HepG2 (cell line): ENCODE results near the gene SMTNL1. TPM values are rescaled to one million over a fixed set of nuclear protein-coding genes. Genes with fewer than 3 reads are reported as not detected.

Experiments
- BRCA1 ChIP-seq: sonication (generic); formaldehyde crosslinking; IDR thresholded peaks from 2 replicates; pipeline ENCODE4 v1.4.0; 2020; ENCODE audit warnings: missing genetic modification reagents
- HNRNPK ChIP-seq: fragments of 200-400 bp; formaldehyde crosslinking; IDR thresholded peaks from 2 replicates; pipeline ENCODE4 v1.6.1; 2018; ENCODE audit warnings: low read length, low read depth, moderate library complexity, mild to moderate bottlenecking; ENCODE audit not compliant: poor library complexity, severe bottlenecking
- SAFB2 ChIP-seq: sonication (generic); formaldehyde crosslinking; IDR thresholded peaks from 2 replicates; pipeline ENCODE4 v1.5.1; 2020; ENCODE audit warnings: missing genetic modification reagents, low read depth, mild to moderate bottlenecking, borderline replicate concordance
- ZNF335 ChIP-seq: sonication (generic); formaldehyde crosslinking; IDR thresholded peaks from 2 replicates; pipeline ENCODE4 v1.4.0; 2020; ENCODE audit warnings: missing genetic modification reagents
- ZNF720 ChIP-seq: sonication (generic); formaldehyde crosslinking; IDR thresholded peaks from 2 replicates; pipeline ENCODE4 v1.4.0; 2020; ENCODE audit warnings: missing genetic modification reagents
- ZNF766 ChIP-seq: sonication (generic); formaldehyde crosslinking; IDR thresholded peaks from 2 replicates; pipeline ENCODE4 v1.5.0; 2020; ENCODE audit warnings: missing genetic modification reagents, borderline replicate concordance
- polyA plus RNA-seq, 8 experiments: library from polyadenylated mRNA; depleted of rRNA in 3 of 8; stranded (reverse) in 7 of 8; unstranded in 1 of 8; fragments of >200 nt; fragmentation: Illumina TruSeq in 4 of 8; extraction: Trizol in 4 of 8; gene quantifications; 2 replicates each; pipeline versions ENCODE4 v1.2.1 to v1.2.3, GENCODE V29; 2011 to 2016; ENCODE audit warnings: low read depth in 4 of 8, missing spikeins in 1 of 8, mixed read lengths in 1 of 8; ENCODE audit not compliant: insufficient read depth in 1 of 8
- total RNA-seq, 5 experiments: library from RNA; depleted of rRNA; stranded (reverse); fragments of >200 nt; fragmentation: Illumina TruSeq; extraction: Trizol; gene quantifications; 2 replicates each; pipeline ENCODE4 v1.2.3, GENCODE V29; 2016; ENCODE audit warnings: low read depth in 1 of 5
- TF ChIP-seq, protein P1 (sequence below): IDR thresholded peaks from 2 replicates; pipeline ENCODE4 v1.6.1; 2012; ENCODE audit warnings: low read length, improper control_type of control experiment
- TF ChIP-seq, protein P2 (sequence below): sonication (generic); formaldehyde crosslinking; IDR thresholded peaks from 2 replicates; pipeline ENCODE4 v1.4.0; 2020; ENCODE audit warnings: missing genetic modification reagents
- TF ChIP-seq, protein P3 (sequence below): sonication (generic); formaldehyde crosslinking; IDR thresholded peaks from 2 replicates; pipeline ENCODE4 v1.4.0; 2020; ENCODE audit warnings: mild to moderate bottlenecking, missing genetic modification reagents
- TF ChIP-seq, protein P4 (sequence below): sonication (generic); formaldehyde crosslinking; IDR thresholded peaks from 2 replicates; pipeline ENCODE4 v1.8.1; 2022; ENCODE audit warnings: mild to moderate bottlenecking, missing genetic modification reagents
- TF ChIP-seq, protein P5 (sequence below): IDR thresholded peaks from 2 replicates; pipeline ENCODE4 v1.6.1; 2016; ENCODE audit warnings: missing compliant biosample characterization, missing genetic modification reagents, borderline replicate concordance
- TF ChIP-seq, protein P6 (sequence below): sonication (generic); formaldehyde crosslinking; IDR thresholded peaks from 2 replicates; pipeline ENCODE4 v1.5.1; 2020; ENCODE audit warnings: missing genetic modification reagents, mild to moderate bottlenecking, borderline replicate concordance

SMTNL1 gene
- total and polyA plus RNA-seq, 2 of the 13 experiments (the other 11 are each of a cell fraction or from before 2014, with no cell fraction given) = 0.04 TPM; not detected in 1

DNA sequence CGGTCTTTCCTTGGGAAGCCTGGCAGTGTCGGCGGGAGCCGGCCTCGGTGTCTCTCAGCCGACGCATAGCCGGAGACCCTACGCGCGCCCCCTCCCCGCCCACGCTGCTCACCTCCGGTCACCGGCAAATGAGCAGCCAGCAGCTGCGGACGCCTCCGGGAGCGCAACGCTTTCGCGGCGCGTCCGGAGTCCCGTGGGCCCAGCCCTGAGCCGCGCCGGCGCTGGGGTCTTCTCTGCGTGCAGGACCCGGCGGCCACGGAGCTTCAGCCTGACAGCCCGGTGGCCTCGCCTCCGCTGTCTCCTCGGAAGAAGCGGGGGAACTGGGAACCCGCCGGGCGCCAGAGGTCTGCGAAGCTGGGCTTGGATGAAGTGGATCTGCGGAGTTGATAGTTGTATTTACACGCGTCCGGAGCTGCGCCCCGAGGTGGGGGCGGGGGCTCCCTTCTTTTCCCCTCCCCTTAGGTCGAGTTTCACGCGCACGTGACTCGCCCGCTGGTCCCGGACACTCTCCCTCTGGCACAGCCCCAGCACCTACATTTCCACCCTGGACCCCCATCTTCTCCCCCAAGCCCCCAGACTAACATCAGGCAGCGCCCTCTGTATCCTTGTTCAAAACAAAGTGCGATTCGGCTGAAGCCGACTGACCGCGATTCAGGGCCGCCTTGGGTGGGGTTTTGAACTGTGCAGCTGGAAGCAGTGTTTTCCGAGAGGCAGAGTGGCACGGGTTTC is 21.9 kb upstream of the SMTNL1 start, which contains the start of gene SLC43A1 (continued):
- TF ChIP-seq, protein P1, sequence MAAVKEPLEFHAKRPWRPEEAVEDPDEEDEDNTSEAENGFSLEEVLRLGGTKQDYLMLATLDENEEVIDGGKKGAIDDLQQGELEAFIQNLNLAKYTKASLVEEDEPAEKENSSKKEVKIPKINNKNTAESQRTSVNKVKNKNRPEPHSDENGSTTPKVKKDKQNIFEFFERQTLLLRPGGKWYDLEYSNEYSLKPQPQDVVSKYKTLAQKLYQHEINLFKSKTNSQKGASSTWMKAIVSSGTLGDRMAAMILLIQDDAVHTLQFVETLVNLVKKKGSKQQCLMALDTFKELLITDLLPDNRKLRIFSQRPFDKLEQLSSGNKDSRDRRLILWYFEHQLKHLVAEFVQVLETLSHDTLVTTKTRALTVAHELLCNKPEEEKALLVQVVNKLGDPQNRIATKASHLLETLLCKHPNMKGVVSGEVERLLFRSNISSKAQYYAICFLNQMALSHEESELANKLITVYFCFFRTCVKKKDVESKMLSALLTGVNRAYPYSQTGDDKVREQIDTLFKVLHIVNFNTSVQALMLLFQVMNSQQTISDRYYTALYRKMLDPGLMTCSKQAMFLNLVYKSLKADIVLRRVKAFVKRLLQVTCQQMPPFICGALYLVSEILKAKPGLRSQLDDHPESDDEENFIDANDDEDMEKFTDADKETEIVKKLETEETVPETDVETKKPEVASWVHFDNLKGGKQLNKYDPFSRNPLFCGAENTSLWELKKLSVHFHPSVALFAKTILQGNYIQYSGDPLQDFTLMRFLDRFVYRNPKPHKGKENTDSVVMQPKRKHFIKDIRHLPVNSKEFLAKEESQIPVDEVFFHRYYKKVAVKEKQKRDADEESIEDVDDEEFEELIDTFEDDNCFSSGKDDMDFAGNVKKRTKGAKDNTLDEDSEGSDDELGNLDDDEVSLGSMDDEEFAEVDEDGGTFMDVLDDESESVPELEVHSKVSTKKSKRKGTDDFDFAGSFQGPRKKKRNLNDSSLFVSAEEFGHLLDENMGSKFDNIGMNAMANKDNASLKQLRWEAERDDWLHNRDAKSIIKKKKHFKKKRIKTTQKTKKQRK = no peak
- TF ChIP-seq, protein P2, sequence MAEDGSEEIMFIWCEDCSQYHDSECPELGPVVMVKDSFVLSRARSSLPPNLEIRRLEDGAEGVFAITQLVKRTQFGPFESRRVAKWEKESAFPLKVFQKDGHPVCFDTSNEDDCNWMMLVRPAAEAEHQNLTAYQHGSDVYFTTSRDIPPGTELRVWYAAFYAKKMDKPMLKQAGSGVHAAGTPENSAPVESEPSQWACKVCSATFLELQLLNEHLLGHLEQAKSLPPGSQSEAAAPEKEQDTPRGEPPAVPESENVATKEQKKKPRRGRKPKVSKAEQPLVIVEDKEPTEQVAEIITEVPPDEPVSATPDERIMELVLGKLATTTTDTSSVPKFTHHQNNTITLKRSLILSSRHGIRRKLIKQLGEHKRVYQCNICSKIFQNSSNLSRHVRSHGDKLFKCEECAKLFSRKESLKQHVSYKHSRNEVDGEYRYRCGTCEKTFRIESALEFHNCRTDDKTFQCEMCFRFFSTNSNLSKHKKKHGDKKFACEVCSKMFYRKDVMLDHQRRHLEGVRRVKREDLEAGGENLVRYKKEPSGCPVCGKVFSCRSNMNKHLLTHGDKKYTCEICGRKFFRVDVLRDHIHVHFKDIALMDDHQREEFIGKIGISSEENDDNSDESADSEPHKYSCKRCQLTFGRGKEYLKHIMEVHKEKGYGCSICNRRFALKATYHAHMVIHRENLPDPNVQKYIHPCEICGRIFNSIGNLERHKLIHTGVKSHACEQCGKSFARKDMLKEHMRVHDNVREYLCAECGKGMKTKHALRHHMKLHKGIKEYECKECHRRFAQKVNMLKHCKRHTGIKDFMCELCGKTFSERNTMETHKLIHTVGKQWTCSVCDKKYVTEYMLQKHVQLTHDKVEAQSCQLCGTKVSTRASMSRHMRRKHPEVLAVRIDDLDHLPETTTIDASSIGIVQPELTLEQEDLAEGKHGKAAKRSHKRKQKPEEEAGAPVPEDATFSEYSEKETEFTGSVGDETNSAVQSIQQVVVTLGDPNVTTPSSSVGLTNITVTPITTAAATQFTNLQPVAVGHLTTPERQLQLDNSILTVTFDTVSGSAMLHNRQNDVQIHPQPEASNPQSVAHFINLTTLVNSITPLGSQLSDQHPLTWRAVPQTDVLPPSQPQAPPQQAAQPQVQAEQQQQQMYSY (CRISPR knock-in tag) = no peak
- TF ChIP-seq ZNF766 (0 out of 2 replicates have a peak, but pooled peaks have one; percentile 44), SAFB2 (CRISPR knock-in tag) (no peak), HNRNPK (peak; percentile 36), ZNF720 (CRISPR knock-in tag) (no peak), BRCA1 (CRISPR knock-in tag) (no peak), ZNF335 (no peak)
- TF ChIP-seq, protein P3, sequence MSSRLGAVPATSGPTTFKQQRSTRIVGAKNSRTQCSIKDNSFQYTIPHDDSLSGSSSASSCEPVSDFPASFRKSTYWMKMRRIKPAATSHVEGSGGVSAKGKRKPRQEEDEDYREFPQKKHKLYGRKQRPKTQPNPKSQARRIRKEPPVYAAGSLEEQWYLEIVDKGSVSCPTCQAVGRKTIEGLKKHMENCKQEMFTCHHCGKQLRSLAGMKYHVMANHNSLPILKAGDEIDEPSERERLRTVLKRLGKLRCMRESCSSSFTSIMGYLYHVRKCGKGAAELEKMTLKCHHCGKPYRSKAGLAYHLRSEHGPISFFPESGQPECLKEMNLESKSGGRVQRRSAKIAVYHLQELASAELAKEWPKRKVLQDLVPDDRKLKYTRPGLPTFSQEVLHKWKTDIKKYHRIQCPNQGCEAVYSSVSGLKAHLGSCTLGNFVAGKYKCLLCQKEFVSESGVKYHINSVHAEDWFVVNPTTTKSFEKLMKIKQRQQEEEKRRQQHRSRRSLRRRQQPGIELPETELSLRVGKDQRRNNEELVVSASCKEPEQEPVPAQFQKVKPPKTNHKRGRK (CRISPR knock-in tag) = no peak; the same call in 1 of the 2 replicates
- TF ChIP-seq, protein P4, sequence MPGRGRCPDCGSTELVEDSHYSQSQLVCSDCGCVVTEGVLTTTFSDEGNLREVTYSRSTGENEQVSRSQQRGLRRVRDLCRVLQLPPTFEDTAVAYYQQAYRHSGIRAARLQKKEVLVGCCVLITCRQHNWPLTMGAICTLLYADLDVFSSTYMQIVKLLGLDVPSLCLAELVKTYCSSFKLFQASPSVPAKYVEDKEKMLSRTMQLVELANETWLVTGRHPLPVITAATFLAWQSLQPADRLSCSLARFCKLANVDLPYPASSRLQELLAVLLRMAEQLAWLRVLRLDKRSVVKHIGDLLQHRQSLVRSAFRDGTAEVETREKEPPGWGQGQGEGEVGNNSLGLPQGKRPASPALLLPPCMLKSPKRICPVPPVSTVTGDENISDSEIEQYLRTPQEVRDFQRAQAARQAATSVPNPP (CRISPR knock-in tag) = peak; percentile 60; the same call in 1 of the 2 replicates
- TF ChIP-seq, protein P5, sequence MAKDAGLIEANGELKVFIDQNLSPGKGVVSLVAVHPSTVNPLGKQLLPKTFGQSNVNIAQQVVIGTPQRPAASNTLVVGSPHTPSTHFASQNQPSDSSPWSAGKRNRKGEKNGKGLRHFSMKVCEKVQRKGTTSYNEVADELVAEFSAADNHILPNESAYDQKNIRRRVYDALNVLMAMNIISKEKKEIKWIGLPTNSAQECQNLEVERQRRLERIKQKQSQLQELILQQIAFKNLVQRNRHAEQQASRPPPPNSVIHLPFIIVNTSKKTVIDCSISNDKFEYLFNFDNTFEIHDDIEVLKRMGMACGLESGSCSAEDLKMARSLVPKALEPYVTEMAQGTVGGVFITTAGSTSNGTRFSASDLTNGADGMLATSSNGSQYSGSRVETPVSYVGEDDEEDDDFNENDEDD (CRISPR knock-in tag) = 0 out of 2 replicates have a peak, but pooled peaks have one; percentile 10
- TF ChIP-seq, protein P6, sequence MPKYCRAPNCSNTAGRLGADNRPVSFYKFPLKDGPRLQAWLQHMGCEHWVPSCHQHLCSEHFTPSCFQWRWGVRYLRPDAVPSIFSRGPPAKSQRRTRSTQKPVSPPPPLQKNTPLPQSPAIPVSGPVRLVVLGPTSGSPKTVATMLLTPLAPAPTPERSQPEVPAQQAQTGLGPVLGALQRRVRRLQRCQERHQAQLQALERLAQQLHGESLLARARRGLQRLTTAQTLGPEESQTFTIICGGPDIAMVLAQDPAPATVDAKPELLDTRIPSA (CRISPR knock-in tag) = no peak
